SK-N-SH (cell line): ENCODE measurements around the gene ABITRAM.
"Not testable (repeated sequence)": the region's sequence is repeated elsewhere in the genome, so short reads cannot be mapped to it uniquely, and the experiment has no call there.

ENCODE experiments used
- GATA2 ChIP-seq: sonication (generic); formaldehyde crosslinking; IDR thresholded peaks from 2 replicates; pipeline ENCODE4 v1.5.0; 2020; ENCODE audit warnings: mild to moderate bottlenecking, missing genetic modification reagents
- NFIC ChIP-seq: IDR thresholded peaks from 2 replicates; pipeline ENCODE4 v1.4.0; 2012; ENCODE audit warnings: borderline replicate concordance
- TF ChIP-seq, protein P1 (sequence below): fragments of 200-600 bp; sonication (generic); IDR thresholded peaks from 2 replicates; pipeline ENCODE4 v1.6.1; 2017; ENCODE audit warnings: antibody characterized with exemption, mild to moderate bottlenecking, moderate library complexity
- TF ChIP-seq, protein P2 (sequence below): IDR thresholded peaks from 2 replicates; pipeline ENCODE4 v1.4.0; 2012; ENCODE audit warnings: low read depth, borderline replicate concordance

DNA sequence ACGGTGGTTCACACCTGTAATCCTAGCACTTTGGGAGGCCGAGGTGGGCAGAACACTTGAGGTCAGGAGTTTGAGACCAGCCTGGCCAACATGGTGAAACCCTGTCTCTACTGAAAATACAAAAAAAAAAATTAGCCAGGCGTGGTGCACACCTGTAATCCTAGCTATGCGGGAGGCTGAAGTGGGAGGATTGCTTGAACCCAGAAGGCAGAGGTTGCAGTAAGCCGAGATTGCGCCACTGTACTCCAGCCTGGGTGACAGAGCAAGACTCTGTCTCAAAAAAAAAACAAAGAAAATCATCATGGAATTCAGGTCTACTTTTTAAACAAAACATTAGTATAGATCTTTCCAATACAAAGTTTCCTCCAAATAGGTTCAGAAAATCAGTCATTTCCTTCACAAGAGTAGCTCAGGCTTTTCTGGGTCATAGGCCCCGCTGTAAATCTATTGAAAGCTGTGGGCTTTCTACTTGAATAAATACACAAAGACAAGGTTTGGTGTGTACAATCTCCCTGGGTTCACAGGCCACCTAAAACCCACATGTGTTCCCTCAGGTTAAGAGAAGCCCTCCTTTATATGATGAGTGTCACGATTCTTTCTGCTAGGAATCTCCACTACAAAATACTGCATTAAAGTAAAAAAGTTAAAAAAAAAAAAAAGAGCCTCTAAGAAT is 35.0 kb upstream of the ABITRAM start:
- TF ChIP-seq, protein P1, sequence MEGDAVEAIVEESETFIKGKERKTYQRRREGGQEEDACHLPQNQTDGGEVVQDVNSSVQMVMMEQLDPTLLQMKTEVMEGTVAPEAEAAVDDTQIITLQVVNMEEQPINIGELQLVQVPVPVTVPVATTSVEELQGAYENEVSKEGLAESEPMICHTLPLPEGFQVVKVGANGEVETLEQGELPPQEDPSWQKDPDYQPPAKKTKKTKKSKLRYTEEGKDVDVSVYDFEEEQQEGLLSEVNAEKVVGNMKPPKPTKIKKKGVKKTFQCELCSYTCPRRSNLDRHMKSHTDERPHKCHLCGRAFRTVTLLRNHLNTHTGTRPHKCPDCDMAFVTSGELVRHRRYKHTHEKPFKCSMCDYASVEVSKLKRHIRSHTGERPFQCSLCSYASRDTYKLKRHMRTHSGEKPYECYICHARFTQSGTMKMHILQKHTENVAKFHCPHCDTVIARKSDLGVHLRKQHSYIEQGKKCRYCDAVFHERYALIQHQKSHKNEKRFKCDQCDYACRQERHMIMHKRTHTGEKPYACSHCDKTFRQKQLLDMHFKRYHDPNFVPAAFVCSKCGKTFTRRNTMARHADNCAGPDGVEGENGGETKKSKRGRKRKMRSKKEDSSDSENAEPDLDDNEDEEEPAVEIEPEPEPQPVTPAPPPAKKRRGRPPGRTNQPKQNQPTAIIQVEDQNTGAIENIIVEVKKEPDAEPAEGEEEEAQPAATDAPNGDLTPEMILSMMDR = not testable (repeated sequence)
- TF ChIP-seq NFIC; GATA2 (CRISPR knock-in tag): not testable (repeated sequence)
- TF ChIP-seq, protein P2, sequence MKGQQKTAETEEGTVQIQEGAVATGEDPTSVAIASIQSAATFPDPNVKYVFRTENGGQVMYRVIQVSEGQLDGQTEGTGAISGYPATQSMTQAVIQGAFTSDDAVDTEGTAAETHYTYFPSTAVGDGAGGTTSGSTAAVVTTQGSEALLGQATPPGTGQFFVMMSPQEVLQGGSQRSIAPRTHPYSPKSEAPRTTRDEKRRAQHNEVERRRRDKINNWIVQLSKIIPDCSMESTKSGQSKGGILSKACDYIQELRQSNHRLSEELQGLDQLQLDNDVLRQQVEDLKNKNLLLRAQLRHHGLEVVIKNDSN = not testable (repeated sequence)
